MM.1S (cell line): ENCODE data around the gene VGLL2.

Experiments used
- DNase-seq: peaks from one replicate; pipeline ENCODE4 v3.0.0-alpha.2; 2015
- H2AFZ ChIP-seq: fragments of 300-600 bp; sonication (generic); 2 replicates; pipeline ENCODE4 v1.6.0; 2016; ENCODE audit warnings: antibody characterized with exemption, low read length
- H3F3A ChIP-seq: fragments of 300-600 bp; sonication (generic); 2 replicates; pipeline ENCODE4 v1.6.1; 2016; ENCODE audit warnings: mild to moderate bottlenecking, antibody characterized with exemption, low read length, moderate library complexity, mixed read lengths; ENCODE audit not compliant: insufficient read depth
- H3K27ac ChIP-seq: fragments of 300-600 bp; sonication (generic); 2 replicates; pipeline ENCODE4 v1.5.1; 2016; ENCODE audit warnings: mild to moderate bottlenecking, low read length
- H3K27me3 ChIP-seq: fragments of 300-600 bp; sonication (generic); replicated peaks from 2 replicates; pipeline ENCODE4 v1.6.0; 2016; ENCODE audit warnings: low read length; ENCODE audit not compliant: insufficient read depth
- H3K36me3 ChIP-seq: fragments of 300-600 bp; sonication (generic); replicated peaks from 2 replicates; pipeline ENCODE4 v1.6.1; 2016; ENCODE audit warnings: mild to moderate bottlenecking, low read length, mixed read lengths; ENCODE audit not compliant: insufficient read depth
- H3K4me1 ChIP-seq: fragments of 300-600 bp; sonication (generic); 2 replicates; pipeline ENCODE4 v1.6.1; 2016; ENCODE audit warnings: low read length, mixed read lengths
- H3K4me2 ChIP-seq: fragments of 300-600 bp; sonication (generic); 2 replicates; pipeline ENCODE4 v1.6.0; 2016; ENCODE audit warnings: low read depth, low read length
- H3K4me3 ChIP-seq: fragments of 300-600 bp; sonication (generic); 2 replicates; pipeline ENCODE4 v1.5.1; 2016; ENCODE audit warnings: low read length, mixed read lengths
- H3K79me2 ChIP-seq: fragments of 300-600 bp; sonication (generic); 2 replicates; pipeline ENCODE4 v1.6.1; 2016; ENCODE audit warnings: mixed run types, low read length, mixed read lengths
- H3K9ac ChIP-seq: fragments of 300-600 bp; sonication (generic); 2 replicates; pipeline ENCODE4 v1.6.1; 2016; ENCODE audit warnings: low read length, mixed read lengths
- H3K9me2 ChIP-seq: fragments of 300-600 bp; sonication (generic); replicated peaks from 2 replicates; pipeline ENCODE4 v1.6.1; 2016; ENCODE audit warnings: mild to moderate bottlenecking, low read length, mixed read lengths; ENCODE audit not compliant: insufficient read depth
- H3K9me3 ChIP-seq: fragments of 300-600 bp; sonication (generic); replicated peaks from 2 replicates; pipeline ENCODE4 v1.6.1; 2016; ENCODE audit warnings: mild to moderate bottlenecking, low read length, mixed read lengths; ENCODE audit not compliant: insufficient read depth
- H4K20me1 ChIP-seq: fragments of 300-600 bp; sonication (generic); 2 replicates; pipeline ENCODE4 v1.6.1; 2016; ENCODE audit warnings: mild to moderate bottlenecking, low read length, moderate library complexity, mixed read lengths; ENCODE audit not compliant: insufficient read depth
- CTCF ChIP-seq: fragments of 300-600 bp; sonication (generic); IDR thresholded peaks from 2 replicates; pipeline ENCODE4 v1.5.1; 2016; ENCODE audit warnings: antibody characterized with exemption, low read length, mixed read lengths
- EZH2 ChIP-seq: fragments of 300-600 bp; sonication (generic); optimal IDR thresholded peaks from 2 replicates; pipeline ENCODE3; 2017; ENCODE audit warnings: low read depth, mild to moderate bottlenecking, antibody characterized with exemption, low read length, mixed read lengths
- EZH2phosphoT487 ChIP-seq: fragments of 300-600 bp; sonication (generic); IDR thresholded peaks from 2 replicates; pipeline ENCODE4 v1.6.1; 2018; ENCODE audit warnings: antibody characterized with exemption, low read length

VGLL2 gene

DNA sequence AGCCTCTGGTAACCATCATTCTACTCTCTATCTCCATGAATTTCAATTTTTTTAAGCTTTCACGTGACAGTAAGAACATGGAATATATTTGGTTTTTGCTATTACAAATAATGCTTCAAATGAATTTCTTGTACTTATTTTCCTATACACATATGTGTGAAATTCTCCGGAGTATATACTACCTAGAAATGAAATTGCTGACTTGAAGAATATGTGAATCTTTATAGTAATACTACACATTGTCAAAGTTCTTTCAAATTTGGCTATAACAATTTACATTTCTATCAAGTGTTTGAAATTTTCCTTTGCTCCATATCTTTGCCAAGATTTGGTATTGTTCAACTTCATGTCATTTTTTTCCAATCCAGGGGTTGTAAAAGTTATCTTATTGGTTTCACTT is 11.6 kb upstream of the VGLL2 start:
- no peak for TF ChIP-seq EZH2phosphoT487
- no peak for TF ChIP-seq EZH2
- TF ChIP-seq CTCF, result no peak
- Histone ChIP-seq H4K20me1 (no peaks in the 10 kb centered on the region), H3K4me3 (no peak overlapping the region), H3K9me3 (no peaks in the 10 kb centered on the region), H3F3A (no peaks in the 10 kb centered on the region), H3K27ac (no peak overlapping the region), H3K36me3 (no peaks in the 10 kb centered on the region), H3K4me1 (no peaks in the 10 kb centered on the region), H3K9ac (no peak overlapping the region), H2AFZ (no peak overlapping the region), H3K4me2 (no peak overlapping the region), H3K79me2 (no peaks in the 10 kb centered on the region), H3K27me3 (no peaks in the 10 kb centered on the region), H3K9me2 (no peaks in the 10 kb centered on the region)
- DNase-seq, result no peak

GRCh38 chr6:117262799-117263198 is 2.6 kb upstream of the VGLL2 start:
- Histone ChIP-seq H3K36me3 (no peaks in the 10 kb centered on the region), H3K79me2 (no peaks in the 10 kb centered on the region), H4K20me1 (no peaks in the 10 kb centered on the region), H3K9ac (no peak overlapping the region), H3K4me1 (no peaks in the 10 kb centered on the region), H3K27me3 (peaks cover 29% of the 10 kb centered on the region), H3K27ac (no peak overlapping the region), H2AFZ (no peak overlapping the region), H3K9me3 (no peaks in the 10 kb centered on the region), H3K4me2 (no peak overlapping the region), H3F3A (no peaks in the 10 kb centered on the region), H3K9me2 (no peaks in the 10 kb centered on the region), H3K4me3 (no peak overlapping the region)
- TF ChIP-seq EZH2 (no peak), EZH2phosphoT487 (no peak), CTCF (no peak)
- no peak for DNase-seq

DNA sequence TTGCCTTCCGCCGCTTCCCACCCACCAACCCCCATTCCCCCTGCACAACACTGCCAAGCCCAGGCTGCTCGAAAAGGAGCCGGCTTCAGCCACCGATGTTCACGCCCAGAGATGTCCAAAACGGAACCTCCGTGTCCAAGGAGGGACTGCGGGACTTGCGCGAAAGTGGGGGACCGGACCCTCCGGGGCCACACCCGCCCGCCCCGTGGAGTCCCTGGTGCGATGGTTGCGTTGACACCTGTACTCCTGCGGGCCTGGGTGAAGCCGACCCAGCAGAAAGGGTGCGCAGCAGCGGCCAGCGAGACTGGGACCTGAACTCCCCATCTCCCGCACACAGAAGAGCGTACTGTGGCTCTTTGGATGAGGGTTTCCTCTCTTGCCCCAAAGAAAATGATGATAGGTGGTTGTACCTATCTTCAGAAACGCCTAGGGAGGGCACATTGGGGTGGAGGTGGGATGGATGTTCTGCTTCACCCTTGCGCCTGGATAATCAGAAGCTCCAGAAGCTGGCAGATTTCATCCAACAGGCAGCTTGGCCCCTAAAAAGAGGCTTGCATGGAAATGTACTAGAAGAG is 1.9 kb upstream of the VGLL2 start:
- TF ChIP-seq EZH2 (no peak), CTCF (no peak), EZH2phosphoT487 (no peak)
- Histone ChIP-seq H3K4me1 (no peaks in the 10 kb centered on the region), H3K27me3 (peaks cover 35% of the 10 kb centered on the region)

More for the DNA sequence above, 1.9 kb upstream of the VGLL2 start:
- H4K20me1 ChIP-seq, result no peaks in the 10 kb centered on the region
- H2AFZ ChIP-seq, result no peak overlapping the region
- no peak for DNase-seq
- no peak overlapping the region for H3K4me2 ChIP-seq
- no peaks in the 10 kb centered on the region for H3F3A ChIP-seq
- no peak overlapping the region for H3K9ac ChIP-seq
- H3K27ac ChIP-seq, result no peak overlapping the region
- H3K4me3 ChIP-seq, result no peak overlapping the region
- no peaks in the 10 kb centered on the region for H3K9me2 ChIP-seq
- no peaks in the 10 kb centered on the region for H3K79me2 ChIP-seq
- no peaks in the 10 kb centered on the region for H3K9me3 ChIP-seq
- no peaks in the 10 kb centered on the region for H3K36me3 ChIP-seq
